GM12878 (cell line): Measurements from ENCODE around the gene SULT1C3.

Experiments
- EZH2 ChIP-seq: IDR thresholded peaks from 2 replicates; pipeline ENCODE4 v1.6.1; 2012; ENCODE audit warnings: low read depth, mild to moderate bottlenecking, control low read depth, inconsistent platforms, low read length, borderline replicate concordance; ENCODE audit not compliant: control insufficient read depth
- NR2C2 ChIP-seq: IDR thresholded peaks from 2 replicates; pipeline ENCODE4 v1.6.1; 2011; ENCODE audit warnings: borderline replicate concordance, low read depth; ENCODE audit not compliant: control insufficient read depth, insufficient read length
- PAX5 ChIP-seq: IDR thresholded peaks from 2 replicates; pipeline ENCODE4 v1.6.1; 2011; ENCODE audit warnings: low read depth, low read length, borderline replicate concordance
- POLR2A ChIP-seq: IDR thresholded peaks from 2 replicates; pipeline ENCODE4 v1.6.1; 2011; ENCODE audit warnings: low read depth, mild to moderate bottlenecking, low read length
- PRDM15 ChIP-seq: fragments of 450-650 bp; formaldehyde crosslinking; IDR thresholded peaks from 2 replicates; pipeline ENCODE4 v1.4.0; 2020; ENCODE audit warnings: mild to moderate bottlenecking, moderate library complexity
- SREBF2 ChIP-seq: IDR thresholded peaks from 2 replicates; pipeline ENCODE4 v1.6.1; 2012; ENCODE audit warnings: mild to moderate bottlenecking, low read length
- SUZ12 ChIP-seq: fragments of 200-600 bp; sonication (generic); IDR thresholded peaks from one replicate; pipeline ENCODE4 v1.6.1; 2018; ENCODE audit warnings: antibody characterized with exemption, mild to moderate bottlenecking; ENCODE audit not compliant: unreplicated experiment
- TBL1XR1 ChIP-seq: IDR thresholded peaks from 2 replicates; pipeline ENCODE4 v1.6.1; 2012; ENCODE audit warnings: low read depth, low read length, improper control_type of control experiment
- TF ChIP-seq, protein P1 (sequence below), 3 experiments: IDR thresholded peaks in 2 of 3; conservative IDR thresholded peaks in 1 of 3; 2 replicates each; pipeline ENCODE4 v1.5.1; 2011; ENCODE audit warnings: low read depth in 3 of 3, low read length in 3 of 3, mild to moderate bottlenecking in 3 of 3, control low read depth in 2 of 3, moderate library complexity in 2 of 3, inconsistent platforms in 1 of 3, mixed read lengths in 1 of 3; ENCODE audit not compliant: control insufficient read depth in 2 of 3, insufficient read depth in 1 of 3; ENCODE audit errors: extremely low read depth in 1 of 3

- no peak for TF ChIP-seq EZH2
- TF ChIP-seq SUZ12 = no peak
- no peak for TF ChIP-seq PRDM15
- no peak for TF ChIP-seq PAX5
- no peak for TF ChIP-seq POLR2A
- TF ChIP-seq NR2C2 = no peak
- no peak for TF ChIP-seq TBL1XR1
- no peak for TF ChIP-seq SREBF2
- TF ChIP-seq, protein P1, sequence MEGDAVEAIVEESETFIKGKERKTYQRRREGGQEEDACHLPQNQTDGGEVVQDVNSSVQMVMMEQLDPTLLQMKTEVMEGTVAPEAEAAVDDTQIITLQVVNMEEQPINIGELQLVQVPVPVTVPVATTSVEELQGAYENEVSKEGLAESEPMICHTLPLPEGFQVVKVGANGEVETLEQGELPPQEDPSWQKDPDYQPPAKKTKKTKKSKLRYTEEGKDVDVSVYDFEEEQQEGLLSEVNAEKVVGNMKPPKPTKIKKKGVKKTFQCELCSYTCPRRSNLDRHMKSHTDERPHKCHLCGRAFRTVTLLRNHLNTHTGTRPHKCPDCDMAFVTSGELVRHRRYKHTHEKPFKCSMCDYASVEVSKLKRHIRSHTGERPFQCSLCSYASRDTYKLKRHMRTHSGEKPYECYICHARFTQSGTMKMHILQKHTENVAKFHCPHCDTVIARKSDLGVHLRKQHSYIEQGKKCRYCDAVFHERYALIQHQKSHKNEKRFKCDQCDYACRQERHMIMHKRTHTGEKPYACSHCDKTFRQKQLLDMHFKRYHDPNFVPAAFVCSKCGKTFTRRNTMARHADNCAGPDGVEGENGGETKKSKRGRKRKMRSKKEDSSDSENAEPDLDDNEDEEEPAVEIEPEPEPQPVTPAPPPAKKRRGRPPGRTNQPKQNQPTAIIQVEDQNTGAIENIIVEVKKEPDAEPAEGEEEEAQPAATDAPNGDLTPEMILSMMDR (IDR thresholded peaks at IDR 0.05 in 2 of 3, conservative IDR thresholded peaks at IDR 0.05 in 1 of 3; ENCODE audit: control insufficient read depth in 2 of 3, extremely low read depth in 1 of 3, insufficient read depth in 1 of 3, low read depth in 3 of 3, low read length in 3 of 3) = no peak
These were observed 5.1 kb downstream of the SULT1C3 start for GRCh38 chr2:108244667-108245414.
